ENCODE results near the gene MYO9B.

The MYO9B gene

DNA sequence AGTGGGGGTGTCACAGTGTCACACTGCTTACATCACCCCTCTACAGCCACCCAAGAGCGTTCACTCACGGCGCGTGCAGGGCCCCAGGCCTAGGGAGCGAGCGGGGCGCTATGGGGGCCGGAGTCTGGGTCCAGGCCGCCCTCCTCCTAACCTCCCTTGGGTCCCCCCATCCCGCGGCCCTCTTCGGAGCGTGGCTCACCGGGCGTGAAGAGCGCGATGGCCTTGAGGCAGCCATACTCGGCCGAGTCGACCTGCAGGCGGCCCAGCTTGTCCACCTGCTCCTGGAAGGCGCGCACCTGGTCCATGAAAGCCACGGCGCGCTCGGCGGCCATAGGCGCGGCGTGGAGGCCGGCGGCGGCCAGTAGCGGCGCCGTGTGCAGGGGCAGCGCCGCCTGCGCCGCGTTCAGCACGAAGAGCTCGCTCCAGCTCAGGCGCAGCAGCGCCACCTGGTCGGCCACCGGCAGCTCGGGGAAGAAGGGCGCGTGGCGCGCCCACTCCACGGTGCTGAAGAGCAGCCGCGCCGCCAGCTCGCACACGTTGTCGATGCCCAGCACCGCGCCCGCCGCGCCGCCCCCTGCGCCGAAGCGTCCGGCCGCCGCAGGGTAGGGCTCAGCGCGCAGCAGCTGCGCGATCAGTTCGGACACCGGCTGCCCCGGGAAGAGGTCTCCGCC is 159.9 kb downstream of the MYO9B start:
- Histone ChIP-seq H3K4me3 (ENCODE audit: extremely low read depth, insufficient read depth, low read length, poor library complexity, severe bottlenecking) (peak overlapping the region; percentile 44), H3K4me1 (ENCODE audit: control insufficient read depth, insufficient read depth, low read length, poor library complexity, severe bottlenecking) (peaks cover 16% of the 10 kb centered on the region), H3K36me3 (ENCODE audit: control insufficient read depth, insufficient read depth, low read length) (peaks cover 75% of the 10 kb centered on the region), H3K27ac (ENCODE audit: low read depth, low read length, severe bottlenecking) (peak overlapping the region; percentile 67), H3K9me3 (ENCODE audit: control insufficient read depth, low read length) (no peaks in the 10 kb centered on the region)
- 2 to 3% methylated on average over 58 to 70 of the region's 80 CpGs for WGBS, 2 experiments (ENCODE audit: insufficient coverage in 2 of 2)

DNA sequence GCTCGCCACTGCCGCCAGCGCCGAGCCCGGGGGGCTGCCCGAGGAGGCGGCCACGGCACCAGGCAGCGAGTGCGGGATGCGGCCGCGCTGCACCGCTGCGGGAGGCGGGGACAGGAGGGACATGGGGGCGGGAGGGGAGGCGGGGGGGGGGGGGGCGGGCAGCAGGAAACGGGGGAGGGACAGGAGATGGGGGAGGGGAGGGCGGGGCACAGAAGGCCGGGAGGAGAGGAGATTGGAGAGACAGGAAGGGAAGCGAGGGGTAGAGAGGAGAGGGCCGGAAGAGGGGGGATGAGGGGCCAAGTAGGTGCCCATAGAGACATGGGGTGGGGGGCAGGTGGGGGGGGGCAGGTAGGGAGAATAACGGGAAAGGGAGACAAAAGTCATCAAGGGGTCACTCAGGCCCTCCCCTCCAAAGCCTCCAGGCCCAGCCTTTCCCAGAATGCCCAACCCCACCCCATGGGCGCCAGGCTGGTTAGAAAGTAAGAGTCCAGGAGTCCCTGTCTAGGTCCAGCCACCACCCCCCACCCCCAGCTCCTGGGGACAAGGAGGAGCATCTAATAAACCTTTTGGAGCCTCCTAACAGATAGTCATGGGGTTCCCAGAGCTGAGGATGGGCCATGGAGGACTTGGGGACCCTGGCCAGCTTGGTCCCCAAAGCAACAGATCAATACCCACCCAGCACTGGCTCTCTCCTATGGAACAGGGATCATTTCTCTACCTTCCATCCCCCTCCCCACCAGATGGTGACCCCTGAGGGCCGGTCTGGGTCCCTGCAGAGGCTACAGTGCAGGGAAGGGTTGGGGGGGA is 160.6 kb downstream of the MYO9B start:
- Histone ChIP-seq H3K9me3 (ENCODE audit: control insufficient read depth, low read length) (no peaks in the 10 kb centered on the region), H3K27ac (ENCODE audit: low read depth, low read length, severe bottlenecking) (peak overlapping the region; percentile 67), H3K4me1 (ENCODE audit: control insufficient read depth, insufficient read depth, low read length, poor library complexity, severe bottlenecking) (peaks cover 16% of the 10 kb centered on the region), H3K4me3 (ENCODE audit: extremely low read depth, insufficient read depth, low read length, poor library complexity, severe bottlenecking) (peak overlapping the region; percentile 44), H3K36me3 (ENCODE audit: control insufficient read depth, insufficient read depth, low read length) (peaks cover 76% of the 10 kb centered on the region)
- WGBS, 2 experiments (ENCODE audit: insufficient coverage in 2 of 2) = 0% methylated on average over 5 of the region's 27 CpGs; no CpG with 5 or more reads in 1 of the 2 experiments

DNA sequence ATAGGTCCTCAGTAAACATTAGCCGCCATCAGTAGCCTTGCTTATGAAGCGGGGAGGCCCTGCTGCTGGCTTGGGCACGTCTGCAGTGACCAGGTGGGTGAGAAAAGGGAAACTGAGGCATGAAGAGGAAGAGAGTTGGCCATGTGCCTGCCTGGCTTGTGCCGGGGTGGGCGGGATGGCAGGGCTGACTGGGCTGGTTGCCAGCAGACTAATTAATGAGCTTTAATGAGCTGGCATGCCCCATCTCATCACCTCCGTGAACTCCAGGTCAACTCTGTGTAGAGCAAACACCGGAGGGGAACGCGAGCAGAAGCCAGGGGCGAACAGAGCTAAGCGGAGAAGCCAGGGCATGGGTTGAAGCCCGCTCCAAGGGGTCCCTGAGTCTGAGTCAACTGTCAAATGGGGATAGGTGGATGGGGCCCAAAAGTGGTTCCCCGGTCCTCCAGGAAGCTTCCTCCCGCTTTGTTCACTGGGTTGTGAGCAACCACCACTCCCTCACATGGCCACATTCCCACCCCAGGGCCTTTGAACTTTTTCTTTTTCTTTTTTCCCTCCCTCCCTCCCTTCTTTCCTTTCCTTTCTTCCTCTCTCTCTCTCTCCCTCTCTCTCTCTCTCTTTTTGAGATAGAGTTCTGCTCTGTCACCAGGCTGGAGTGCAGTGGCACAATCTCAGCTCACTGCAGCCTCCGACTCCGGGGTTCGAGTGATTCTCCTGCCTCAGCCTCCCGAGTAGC is 161.4 kb downstream of the MYO9B start:
- Histone ChIP-seq H3K9me3 (ENCODE audit: control insufficient read depth, low read length) (no peaks in the 10 kb centered on the region), H3K4me3 (ENCODE audit: extremely low read depth, insufficient read depth, low read length, poor library complexity, severe bottlenecking) (no peak overlapping the region), H3K36me3 (ENCODE audit: control insufficient read depth, insufficient read depth, low read length) (peaks cover 71% of the 10 kb centered on the region), H3K27ac (ENCODE audit: low read depth, low read length, severe bottlenecking) (peak overlapping the region; percentile 36), H3K4me1 (ENCODE audit: control insufficient read depth, insufficient read depth, low read length, poor library complexity, severe bottlenecking) (peaks cover 16% of the 10 kb centered on the region)
- 97 to 99% methylated on average over 15 to 17 of the region's 18 CpGs for WGBS, 2 experiments (ENCODE audit: insufficient coverage in 2 of 2)

DNA sequence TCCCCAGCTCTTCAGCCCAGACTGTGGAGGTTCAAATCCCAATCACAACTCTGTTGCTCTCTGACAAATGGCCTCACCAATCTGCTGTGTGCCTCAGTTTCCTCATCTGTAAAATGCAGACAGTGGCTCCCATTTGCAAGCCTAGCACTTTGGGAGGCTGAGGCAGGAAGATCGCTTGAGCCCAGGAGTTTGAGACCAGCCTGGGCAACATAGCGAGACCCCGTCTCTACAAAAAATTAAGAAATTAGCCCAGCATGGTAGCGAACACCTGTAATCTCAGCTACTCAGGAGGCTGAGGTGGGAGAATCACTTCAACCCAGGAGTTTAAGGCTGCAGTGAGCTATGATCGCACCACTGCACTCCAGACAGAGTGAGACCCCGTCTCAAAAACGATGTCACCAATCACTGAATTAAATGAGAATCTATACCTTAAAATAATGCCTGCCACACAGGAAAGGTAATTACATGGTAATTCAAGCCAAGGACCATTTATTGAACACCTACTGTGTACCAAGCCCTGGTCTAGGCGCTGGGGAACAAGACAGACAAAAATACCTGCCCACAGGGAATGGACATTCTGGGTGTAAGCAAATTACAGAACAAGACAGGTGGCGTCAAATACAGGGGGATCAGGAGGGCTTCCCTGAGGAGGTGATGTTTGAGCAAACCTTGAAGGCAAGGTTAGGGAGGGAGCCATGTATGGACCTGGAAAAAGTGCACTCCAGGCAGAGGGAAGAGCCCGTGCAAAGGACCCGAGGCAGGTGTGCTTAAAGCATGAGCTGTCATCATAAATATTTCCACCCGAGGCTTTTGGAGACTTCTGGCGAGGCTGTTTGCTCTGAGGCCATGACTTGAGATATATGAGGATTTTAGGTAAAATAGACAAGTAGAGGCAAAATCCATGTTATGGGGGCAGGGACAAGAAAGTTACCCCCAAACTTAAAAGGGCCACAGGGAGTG is 162.4 kb downstream of the MYO9B start:
- no peaks in the 10 kb centered on the region for H3K9me3 ChIP-seq (ENCODE audit: control insufficient read depth, low read length)
- no peak overlapping the region for H3K27ac ChIP-seq (ENCODE audit: low read depth, low read length, severe bottlenecking)
- H3K4me3 ChIP-seq (ENCODE audit: extremely low read depth, insufficient read depth, low read length, poor library complexity, severe bottlenecking) = no peak overlapping the region
- 96 to 97% methylated on average over 10 to 12 of the region's 13 CpGs for WGBS, 2 experiments (ENCODE audit: insufficient coverage in 2 of 2)
- H3K36me3 ChIP-seq (ENCODE audit: control insufficient read depth, insufficient read depth, low read length) = peaks cover 60% of the 10 kb centered on the region
- peaks cover 25% of the 10 kb centered on the region for H3K4me1 ChIP-seq (ENCODE audit: control insufficient read depth, insufficient read depth, low read length, poor library complexity, severe bottlenecking)

DNA sequence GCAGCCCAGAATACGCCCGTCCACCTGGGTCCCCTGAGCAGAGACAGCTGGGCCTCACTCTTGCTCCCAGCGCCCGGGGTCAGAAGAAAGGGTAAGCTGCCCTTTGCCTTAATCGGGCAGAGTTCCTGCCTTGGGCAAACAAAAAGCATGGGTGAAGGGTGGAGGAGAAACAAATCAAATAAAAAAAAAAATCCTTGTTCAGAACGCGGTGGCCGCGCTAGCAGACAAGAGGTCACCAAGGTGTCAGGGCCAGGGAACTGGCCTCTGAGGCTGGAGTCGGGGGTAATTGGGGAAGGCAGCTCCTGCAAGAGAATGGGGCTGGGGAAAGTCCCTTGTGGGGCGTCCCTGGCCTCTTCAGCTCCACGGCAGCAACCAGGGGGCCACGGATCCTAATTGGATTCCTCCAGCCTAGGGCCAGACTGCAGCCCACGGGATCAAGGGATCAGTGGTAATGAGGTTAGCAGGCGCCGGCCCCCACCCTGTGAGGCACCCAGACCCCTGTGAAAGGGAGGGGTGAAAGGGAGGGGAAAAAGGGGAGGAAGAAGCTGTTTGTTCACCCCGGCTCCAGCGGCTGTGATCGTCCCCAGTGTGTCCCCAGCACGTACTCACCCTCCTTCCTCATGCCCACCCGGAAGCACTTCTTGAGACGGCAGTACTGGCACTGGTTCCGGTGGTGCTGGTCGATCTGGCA is 164.6 kb downstream of the MYO9B start:
- Histone ChIP-seq H3K4me3 (ENCODE audit: extremely low read depth, insufficient read depth, low read length, poor library complexity, severe bottlenecking) (no peak overlapping the region), H3K27ac (ENCODE audit: low read depth, low read length, severe bottlenecking) (no peak overlapping the region), H3K9me3 (ENCODE audit: control insufficient read depth, low read length) (no peaks in the 10 kb centered on the region), H3K36me3 (ENCODE audit: control insufficient read depth, insufficient read depth, low read length) (peaks cover 43% of the 10 kb centered on the region), H3K4me1 (ENCODE audit: control insufficient read depth, insufficient read depth, low read length, poor library complexity, severe bottlenecking) (peaks cover 21% of the 10 kb centered on the region)
- WGBS, 2 experiments (ENCODE audit: insufficient coverage in 2 of 2) = 87 to 94% methylated on average over 18 to 21 of the region's 24 CpGs

DNA sequence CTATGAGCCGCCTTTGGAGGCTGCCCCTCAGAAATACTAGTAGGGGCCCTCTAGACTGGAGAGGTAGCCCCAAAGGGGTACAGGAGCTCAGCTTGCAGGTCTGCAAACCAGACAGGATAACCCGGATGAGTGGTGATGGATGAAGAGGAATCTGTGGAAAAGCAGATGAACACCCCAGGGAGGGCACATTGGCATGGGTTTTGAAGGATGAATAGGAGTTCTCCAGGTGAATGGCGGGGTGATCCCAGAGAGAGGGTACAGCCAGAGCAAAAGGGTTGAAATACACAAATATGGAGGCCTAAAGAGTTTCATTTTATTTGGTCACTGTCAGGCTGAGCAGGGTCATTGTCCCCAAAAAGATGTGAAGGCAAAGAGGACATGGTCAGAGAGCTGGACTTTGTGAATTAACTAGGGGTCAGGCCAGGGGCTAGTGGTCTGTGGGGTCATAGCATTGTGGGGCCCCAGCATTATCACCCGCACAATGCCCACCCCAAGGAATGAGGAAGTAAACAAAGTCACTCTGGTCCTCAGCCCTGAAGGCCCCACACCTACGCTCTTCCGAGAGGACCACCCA is 165.3 kb downstream of the MYO9B start:
- 96 to 100% methylated on average over 5 of the region's 6 CpGs for WGBS, 2 experiments (ENCODE audit: insufficient coverage in 2 of 2)
- H3K4me1 ChIP-seq (ENCODE audit: control insufficient read depth, insufficient read depth, low read length, poor library complexity, severe bottlenecking) = peaks cover 21% of the 10 kb centered on the region

DNA sequence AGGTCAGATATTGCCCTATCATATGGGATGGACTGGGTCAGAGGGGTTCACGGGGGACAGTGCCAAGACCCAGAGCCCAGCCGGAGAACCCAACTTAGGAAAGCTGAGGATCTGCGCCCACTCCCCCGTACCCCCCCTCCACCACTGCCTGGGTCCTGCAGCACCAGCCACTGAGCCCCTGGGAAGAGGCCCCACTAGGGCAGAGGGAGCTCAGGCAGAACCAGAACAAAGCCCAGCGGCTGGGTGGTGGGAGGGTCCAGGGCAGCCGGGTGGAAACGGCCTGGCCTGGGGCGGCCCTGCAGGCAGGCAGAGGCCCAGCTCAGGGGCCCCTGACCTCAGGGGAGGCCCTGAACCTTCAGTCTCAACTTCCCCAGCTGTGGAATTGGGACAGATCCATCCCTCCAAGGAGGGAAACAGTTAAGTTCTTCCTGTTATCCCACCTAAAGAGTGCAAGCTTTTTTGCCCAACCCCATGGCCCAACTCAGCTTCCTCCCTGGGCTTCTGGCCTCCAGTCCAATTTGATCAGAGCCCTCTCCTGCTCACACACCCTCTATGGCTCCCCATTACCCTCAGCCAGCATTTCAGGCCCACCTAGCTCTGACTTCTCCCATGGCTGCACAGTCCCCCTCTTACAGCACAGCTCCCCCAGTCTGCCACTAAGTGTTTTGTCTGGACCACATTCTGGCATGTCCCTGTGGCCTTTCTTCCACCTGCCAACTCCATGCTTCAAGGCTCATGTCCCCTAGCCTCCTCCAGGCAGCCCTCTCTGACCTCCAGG is 167.0 kb downstream of the MYO9B start:
- peaks cover 12% of the 10 kb centered on the region for H3K4me1 ChIP-seq (ENCODE audit: control insufficient read depth, insufficient read depth, low read length, poor library complexity, severe bottlenecking)
- peaks cover 30% of the 10 kb centered on the region for H3K36me3 ChIP-seq (ENCODE audit: control insufficient read depth, insufficient read depth, low read length)
- WGBS, 2 experiments (ENCODE audit: insufficient coverage in 2 of 2) = 73 to 81% methylated on average over 3 to 5 of the region's 8 CpGs
- H3K4me3 ChIP-seq (ENCODE audit: extremely low read depth, insufficient read depth, low read length, poor library complexity, severe bottlenecking) = peak overlapping the region; percentile 90
- no peaks in the 10 kb centered on the region for H3K9me3 ChIP-seq (ENCODE audit: control insufficient read depth, low read length)
- no peak overlapping the region for H3K27ac ChIP-seq (ENCODE audit: low read depth, low read length, severe bottlenecking)

More for the DNA sequence above, 165.3 kb downstream of the MYO9B start:
- Histone ChIP-seq H3K4me3 (ENCODE audit: extremely low read depth, insufficient read depth, low read length, poor library complexity, severe bottlenecking) (no peak overlapping the region), H3K27ac (ENCODE audit: low read depth, low read length, severe bottlenecking) (no peak overlapping the region), H3K9me3 (ENCODE audit: control insufficient read depth, low read length) (no peaks in the 10 kb centered on the region), H3K36me3 (ENCODE audit: control insufficient read depth, insufficient read depth, low read length) (peaks cover 40% of the 10 kb centered on the region)

DNA sequence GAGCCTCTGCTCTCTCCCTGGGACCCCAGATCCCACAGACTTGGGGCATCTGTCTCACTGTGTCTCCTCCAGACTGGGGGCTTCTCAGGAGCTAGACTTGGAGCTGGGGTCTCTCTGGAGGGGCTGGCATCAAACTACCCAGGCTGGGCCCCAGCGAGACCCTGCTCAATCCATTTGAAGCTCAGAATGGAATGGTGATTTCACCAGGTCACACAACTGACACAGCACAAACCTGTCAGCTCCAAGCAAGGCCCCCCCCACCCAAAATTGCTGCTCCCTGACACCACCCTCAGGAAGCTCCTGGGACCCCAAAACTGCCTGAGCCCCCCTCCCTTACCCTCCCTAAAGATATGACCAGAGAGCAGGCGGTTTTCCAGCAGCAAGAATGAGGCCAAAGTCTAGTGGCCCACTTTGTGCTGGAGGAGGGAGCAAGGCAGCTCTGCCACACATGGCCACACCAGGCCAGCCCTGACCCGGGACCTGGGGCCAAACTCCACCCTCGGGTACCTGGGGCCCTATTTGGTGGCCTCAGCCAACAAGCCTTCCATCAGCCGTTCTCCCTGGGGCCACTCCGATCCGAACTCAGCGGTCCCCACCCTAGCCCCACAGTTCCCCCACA is 167.7 kb downstream of the MYO9B start:
- peaks cover 12% of the 10 kb centered on the region for H3K4me1 ChIP-seq (ENCODE audit: control insufficient read depth, insufficient read depth, low read length, poor library complexity, severe bottlenecking)
- peak overlapping the region; percentile 49 for H3K27ac ChIP-seq (ENCODE audit: low read depth, low read length, severe bottlenecking)
- no peaks in the 10 kb centered on the region for H3K9me3 ChIP-seq (ENCODE audit: control insufficient read depth, low read length)
- H3K4me3 ChIP-seq (ENCODE audit: extremely low read depth, insufficient read depth, low read length, poor library complexity, severe bottlenecking) = peak overlapping the region; percentile 90
- 20 to 23% methylated on average over 5 to 7 of the region's 8 CpGs for WGBS, 2 experiments (ENCODE audit: insufficient coverage in 2 of 2)
- peaks cover 23% of the 10 kb centered on the region for H3K36me3 ChIP-seq (ENCODE audit: control insufficient read depth, insufficient read depth, low read length)
